HEK293 (cell line): Measurements from ENCODE around the gene AIG1.

Source experiments
- CTCF ChIA-PET: fragments of 350-600 bp; formaldehyde crosslinking; extraction: SDS; loops from one replicate; lab custom pipeline; 2021; ENCODE audit warnings: antibody characterized with exemption; lab: Yijun Ruan, JAX
- POLR2A ChIA-PET: fragments of 300-600 bp; formaldehyde crosslinking; extraction: SDS; loops from one replicate; lab custom pipeline; 2020; ENCODE audit warnings: antibody characterized with exemption, inconsistent platforms; lab: Yijun Ruan, JAX
- H3K27ac ChIP-seq: fragments of 200-500 bp; sonication (Bioruptor generic); 2 replicates; pipeline ENCODE4 v1.5.1; 2014; ENCODE audit warnings: low read depth, low read length, control low read depth, inconsistent platforms; ENCODE audit errors: extremely low read depth
- H3K36me3 ChIP-seq, 2 experiments: fragments of 200-500 bp in 1 of 2; sonication (Bioruptor generic) in 1 of 2; 1 replicate in 1 of 2; 2 replicates in 1 of 2; pipeline ENCODE4 v1.5.1; 2014 to 2017; ENCODE audit warnings: inconsistent platforms in 2 of 2, low read length in 2 of 2; ENCODE audit not compliant: control insufficient read depth in 2 of 2, insufficient read depth in 1 of 2
- H3K4me1 ChIP-seq: fragments of 200-500 bp; sonication (Bioruptor generic); 2 replicates; pipeline ENCODE4 v1.5.1; 2014; ENCODE audit warnings: mild to moderate bottlenecking, low read length, inconsistent platforms; ENCODE audit not compliant: control insufficient read depth, insufficient read depth
- H3K4me3 ChIP-seq: 2 replicates; pipeline ENCODE4 v1.5.1; 2011; ENCODE audit warnings: low read depth, mild to moderate bottlenecking, control low read depth, low read length, moderate library complexity
- H3K9me3 ChIP-seq: fragments of 200-500 bp; sonication (Bioruptor generic); 2 replicates; pipeline ENCODE4 v1.5.1; 2014; ENCODE audit warnings: low read depth, low read length, inconsistent platforms; ENCODE audit not compliant: control insufficient read depth, insufficient read depth
- BCL11B ChIP-seq: fragments of 450-650 bp; formaldehyde crosslinking; IDR thresholded peaks from 2 replicates; pipeline ENCODE4 v1.5.1; 2016; ENCODE audit warnings: low read depth, missing biosample characterization, missing genetic modification characterization
- BCL6B ChIP-seq: fragments of 450-650 bp; formaldehyde crosslinking; IDR thresholded peaks from 2 replicates; pipeline ENCODE4 v1.5.1; 2017; ENCODE audit warnings: missing biosample characterization, missing genetic modification characterization
- GLI4 ChIP-seq: fragments of 450-650 bp; formaldehyde crosslinking; IDR thresholded peaks from 2 replicates; pipeline ENCODE4 v1.5.1; 2016; ENCODE audit warnings: missing biosample characterization, missing genetic modification characterization
- PATZ1 ChIP-seq: fragments of 450-650 bp; formaldehyde crosslinking; IDR thresholded peaks from 2 replicates; pipeline ENCODE4 v1.5.1; 2016; ENCODE audit warnings: missing biosample characterization, missing genetic modification characterization
- REPIN1 ChIP-seq: fragments of 450-650 bp; formaldehyde crosslinking; IDR thresholded peaks from 2 replicates; pipeline ENCODE4 v1.5.1; 2017; ENCODE audit warnings: missing biosample characterization, missing genetic modification characterization, low read depth
- SALL2 ChIP-seq: fragments of 450-650 bp; formaldehyde crosslinking; IDR thresholded peaks from 2 replicates; pipeline ENCODE4 v1.5.0; 2017; ENCODE audit warnings: missing biosample characterization, mild to moderate bottlenecking, missing genetic modification characterization, borderline replicate concordance
- SETDB1 ChIP-seq: IDR thresholded peaks from one replicate; pipeline ENCODE4 v1.6.1; 2017; ENCODE audit warnings: mild to moderate bottlenecking, low read length, moderate library complexity, mixed read lengths; ENCODE audit not compliant: insufficient read length
- SP2 ChIP-seq: fragments of 450-650 bp; formaldehyde crosslinking; IDR thresholded peaks from 2 replicates; pipeline ENCODE4 v1.5.1; 2016; ENCODE audit warnings: missing biosample characterization, missing genetic modification characterization
- TCF7L2 ChIP-seq: IDR thresholded peaks from 2 replicates; pipeline ENCODE4 v1.6.1; 2011; ENCODE audit warnings: low read depth, mild to moderate bottlenecking, inconsistent platforms, low read length, moderate library complexity, borderline replicate concordance
- ZBTB10 ChIP-seq: fragments of 450-650 bp; formaldehyde crosslinking; IDR thresholded peaks from 2 replicates; pipeline ENCODE4 v1.5.1; 2016; ENCODE audit warnings: missing biosample characterization, missing genetic modification characterization
- ZFP69B ChIP-seq: fragments of 450-650 bp; formaldehyde crosslinking; IDR thresholded peaks from 2 replicates; pipeline ENCODE4 v1.5.1; 2016; ENCODE audit warnings: missing biosample characterization, missing genetic modification characterization
- ZNF155 ChIP-seq: fragments of 450-650 bp; formaldehyde crosslinking; IDR thresholded peaks from 2 replicates; pipeline ENCODE4 v1.5.1; 2016; ENCODE audit warnings: missing biosample characterization, missing genetic modification characterization
- ZNF175 ChIP-seq: fragments of 450-650 bp; formaldehyde crosslinking; IDR thresholded peaks from 2 replicates; pipeline ENCODE4 v1.5.1; 2016; ENCODE audit warnings: missing biosample characterization, missing genetic modification characterization
- ZNF18 ChIP-seq: fragments of 450-650 bp; formaldehyde crosslinking; IDR thresholded peaks from 2 replicates; pipeline ENCODE4 v1.5.1; 2016; ENCODE audit warnings: missing biosample characterization, missing genetic modification characterization
- ZNF19 ChIP-seq: fragments of 450-650 bp; formaldehyde crosslinking; IDR thresholded peaks from 2 replicates; pipeline ENCODE4; 2016; ENCODE audit warnings: missing biosample characterization, missing genetic modification characterization, low read depth
- ZNF214 ChIP-seq: fragments of 450-650 bp; formaldehyde crosslinking; IDR thresholded peaks from 2 replicates; pipeline ENCODE4 v1.5.1; 2017; ENCODE audit warnings: missing biosample characterization, mild to moderate bottlenecking, missing genetic modification characterization, borderline replicate concordance
- ZNF292 ChIP-seq: fragments of 450-650 bp; formaldehyde crosslinking; IDR thresholded peaks from 2 replicates; pipeline ENCODE4 v1.5.1; 2016; ENCODE audit warnings: low read depth, missing biosample characterization, missing genetic modification characterization, borderline replicate concordance
- ZNF350 ChIP-seq: fragments of 450-650 bp; formaldehyde crosslinking; IDR thresholded peaks from 2 replicates; pipeline ENCODE4 v1.5.0; 2017; ENCODE audit warnings: missing biosample characterization, mild to moderate bottlenecking, missing genetic modification characterization
- ZNF473 ChIP-seq: fragments of 450-650 bp; formaldehyde crosslinking; IDR thresholded peaks from 2 replicates; pipeline ENCODE4 v1.5.1; 2017; ENCODE audit warnings: missing biosample characterization, missing genetic modification characterization
- ZNF530 ChIP-seq: fragments of 450-650 bp; formaldehyde crosslinking; IDR thresholded peaks from 2 replicates; pipeline ENCODE4 v1.5.1; 2016; ENCODE audit warnings: low read depth, missing biosample characterization, missing genetic modification characterization
- ZNF555 ChIP-seq: fragments of 450-650 bp; formaldehyde crosslinking; conservative IDR thresholded peaks from 2 replicates; pipeline ENCODE4 v1.5.1; 2017; ENCODE audit warnings: missing biosample characterization, mild to moderate bottlenecking, missing genetic modification characterization, inconsistent platforms
- ZNF571 ChIP-seq: fragments of 450-650 bp; formaldehyde crosslinking; IDR thresholded peaks from 2 replicates; pipeline ENCODE4 v1.5.0; 2017; ENCODE audit warnings: missing biosample characterization, missing genetic modification characterization
- ZNF624 ChIP-seq: fragments of 450-650 bp; formaldehyde crosslinking; IDR thresholded peaks from 2 replicates; pipeline ENCODE4 v1.5.1; 2017; ENCODE audit warnings: missing biosample characterization, missing genetic modification characterization
- ZNF626 ChIP-seq: fragments of 450-650 bp; sonication (Bioruptor Pico); formaldehyde crosslinking; IDR thresholded peaks from 2 replicates; pipeline ENCODE4 v1.5.1; 2018; ENCODE audit warnings: missing biosample characterization, missing genetic modification characterization, inconsistent platforms
- ZNF639 ChIP-seq: fragments of 450-650 bp; formaldehyde crosslinking; IDR thresholded peaks from 2 replicates; pipeline ENCODE4 v1.5.1; 2016; ENCODE audit warnings: missing biosample characterization, missing genetic modification characterization
- ZNF792 ChIP-seq: fragments of 450-650 bp; formaldehyde crosslinking; IDR thresholded peaks from 2 replicates; pipeline ENCODE4 v1.5.1; 2016; ENCODE audit warnings: missing biosample characterization, missing genetic modification characterization
- ZNF830 ChIP-seq: fragments of 450-650 bp; IDR thresholded peaks from 2 replicates; pipeline ENCODE4 v1.5.0; 2018; ENCODE audit warnings: missing biosample characterization, missing genetic modification characterization, low read depth, mild to moderate bottlenecking, moderate library complexity
- ZSCAN16 ChIP-seq: fragments of 450-650 bp; formaldehyde crosslinking; IDR thresholded peaks from 2 replicates; pipeline ENCODE4 v1.5.1; 2016; ENCODE audit warnings: missing biosample characterization, missing genetic modification characterization

The AIG1 gene

GRCh38 chr6:143262859-143263258, 202.2 kb downstream of the AIG1 start:
- Histone ChIP-seq H3K27ac (no peak overlapping the region), H3K9me3 (no peaks in the 10 kb centered on the region), H3K4me1 (no peaks in the 10 kb centered on the region), H3K4me3 (no peak overlapping the region), H3K36me3 (no peaks in the 10 kb centered on the region)
- POLR2A ChIA-PET = no interaction called here
- TF ChIP-seq GLI4 (tag by site-specific recombination) = no peak
- TF ChIP-seq ZNF639 (tag by site-specific recombination) = no peak
- no peak for TF ChIP-seq ZNF571 (tag by site-specific recombination)
- TF ChIP-seq SP2 (tag by site-specific recombination) = no peak
- TF ChIP-seq ZNF473 = no peak
- no peak for TF ChIP-seq ZNF792
- no peak for TF ChIP-seq ZNF292 (tag by site-specific recombination)
- TF ChIP-seq ZNF555 (tag by site-specific recombination) = no peak
- TF ChIP-seq ZNF19 (tag by site-specific recombination) = no peak
- CTCF ChIA-PET = no interaction called here

- ChIA-PET CTCF (no interaction called here), POLR2A (no interaction called here)
- Histone ChIP-seq H3K36me3 (no peaks in the 10 kb centered on the region), H3K27ac (no peak overlapping the region), H3K4me1 (no peaks in the 10 kb centered on the region), H3K9me3 (no peaks in the 10 kb centered on the region), H3K4me3 (no peak overlapping the region)
- no peak for TF ChIP-seq ZNF530
- 0 out of 2 replicates have a peak, but pooled peaks have one; percentile 54 for TF ChIP-seq ZNF624
- TF ChIP-seq BCL11B = no peak
- TF ChIP-seq ZNF350 (tag by site-specific recombination) = peak; percentile 67
- TF ChIP-seq SP2 (tag by site-specific recombination) = no peak
- TF ChIP-seq ZNF175 (tag by site-specific recombination) = no peak
- no peak for TF ChIP-seq ZNF18 (tag by site-specific recombination)
- 0 out of 2 replicates have a peak, but pooled peaks have one; percentile 29 for TF ChIP-seq ZNF626 (tag by site-specific recombination)
- no peak for TF ChIP-seq ZFP69B (tag by site-specific recombination)
- TF ChIP-seq BCL6B (tag by site-specific recombination) = no peak
- no peak for TF ChIP-seq TCF7L2
- no peak for TF ChIP-seq ZSCAN16 (tag by site-specific recombination)
- peak; percentile 83 for TF ChIP-seq ZNF830 (tag by site-specific recombination)
- TF ChIP-seq REPIN1 (tag by site-specific recombination) = no peak
- no peak for TF ChIP-seq SALL2 (tag by site-specific recombination)
- TF ChIP-seq ZNF155 (tag by site-specific recombination) = no peak
- TF ChIP-seq SETDB1 = no peak
- 0 out of 2 replicates have a peak, but pooled peaks have one; percentile 33 for TF ChIP-seq ZNF214
- TF ChIP-seq ZBTB10 (tag by site-specific recombination) = no peak
- no peak for TF ChIP-seq PATZ1 (tag by site-specific recombination)
These were observed 203.7 kb downstream of the AIG1 start for GRCh38 chr6:143264379-143264778.
